GM13977 (cell line): ENCODE data around the gene RLF.
A peak's percentile ranks its signal among the peaks of the same experiment; 100 is the strongest.
"Not testable (repeated sequence)": the region's sequence is repeated elsewhere in the genome, so short reads cannot be mapped to it uniquely, and the experiment has no call there.

Experiments
- DNase-seq: peaks from one replicate; pipeline ENCODE4 v3.0.0; 2012; ENCODE audit warnings: low spot score
- CTCF ChIP-seq: IDR thresholded peaks from 2 replicates; pipeline ENCODE4 v1.5.1; 2012; ENCODE audit warnings: mild to moderate bottlenecking, control low read depth; ENCODE audit not compliant: insufficient read depth; ENCODE audit errors: extremely low read depth, missing control alignments
- in situ Hi-C: fragments of 300-500 bp; cut with MboI; formaldehyde crosslinking; loops from one replicate; pipeline ENCODE4 v1.12.0; 2022; ENCODE audit warnings: low sequenced_read_pairs, low pct_unique_long_range_greater_than_20kb, mixed read lengths, inconsistent platforms; ENCODE audit not compliant: unreplicated experiment

RLF gene

DNA sequence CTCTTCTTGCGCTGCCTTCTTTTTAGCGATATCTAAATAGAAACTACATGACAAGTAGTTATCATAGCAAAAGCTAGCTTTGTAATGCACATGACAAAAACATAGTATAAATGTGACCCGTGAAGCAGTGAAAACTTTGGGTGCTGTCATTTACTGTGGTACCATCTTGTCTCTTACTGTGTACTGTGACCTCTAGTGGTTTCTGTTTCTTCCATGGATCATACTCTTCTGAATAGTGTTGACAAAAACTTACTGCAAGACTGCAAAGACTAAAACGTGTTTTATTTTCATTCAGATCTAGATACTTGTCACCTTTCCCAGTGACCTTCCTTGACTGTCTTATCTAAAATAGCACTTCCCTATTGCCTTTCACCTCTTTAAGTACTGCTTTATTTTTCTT is 6.1 kb downstream of the RLF start:
- in situ Hi-C loops = no loop called here
- no peak for DNase-seq
- TF ChIP-seq CTCF = no peak

DNA sequence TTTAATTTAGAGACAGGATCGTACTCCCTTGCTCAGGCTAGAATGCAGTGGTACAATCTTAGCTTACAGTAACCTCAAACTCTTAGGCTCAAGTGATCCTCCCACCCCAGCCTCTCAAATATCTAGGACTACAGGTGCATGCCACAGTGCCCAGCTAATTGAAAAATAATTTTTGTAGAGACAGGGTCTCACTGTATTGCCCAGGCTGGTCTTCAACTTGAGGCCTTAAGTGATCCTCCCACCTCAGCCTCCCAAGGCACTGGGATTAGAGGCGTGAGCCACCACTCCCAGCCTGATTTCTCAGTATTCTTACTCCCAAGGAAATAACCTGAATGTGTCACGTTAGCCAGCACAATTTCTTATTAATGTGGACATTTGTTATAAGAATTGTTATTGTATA is 9.8 kb downstream of the RLF start:
- DNase-seq = no peak
- in situ Hi-C loops = no loop called here
- TF ChIP-seq CTCF = no peak

DNA sequence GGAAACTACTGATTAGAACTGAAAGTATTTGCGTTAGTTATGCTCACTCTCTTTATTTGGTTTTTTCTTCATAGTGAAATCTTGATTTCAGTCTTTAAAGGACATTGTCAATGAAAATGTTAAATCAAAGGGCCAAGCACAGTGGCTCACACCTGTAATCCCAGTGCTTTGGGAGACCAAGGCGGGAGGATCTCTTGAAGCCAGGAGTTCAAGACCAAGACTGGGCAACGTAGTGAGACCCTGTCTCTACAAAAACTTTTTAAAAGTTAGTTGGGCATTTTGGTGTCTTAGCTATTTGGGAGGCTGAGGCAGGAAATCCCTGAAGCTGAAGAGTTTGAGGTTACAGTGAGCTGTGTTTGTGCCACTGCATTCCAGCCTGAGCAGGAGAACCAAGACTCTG is 13.6 kb downstream of the RLF start:
- DNase-seq = no peak
- TF ChIP-seq CTCF = no peak
- in situ Hi-C loops = no loop called here

GRCh38 chr1:40176989-40177388 is 15.8 kb downstream of the RLF start:
- in situ Hi-C loops = not testable (repeated sequence)

DNA sequence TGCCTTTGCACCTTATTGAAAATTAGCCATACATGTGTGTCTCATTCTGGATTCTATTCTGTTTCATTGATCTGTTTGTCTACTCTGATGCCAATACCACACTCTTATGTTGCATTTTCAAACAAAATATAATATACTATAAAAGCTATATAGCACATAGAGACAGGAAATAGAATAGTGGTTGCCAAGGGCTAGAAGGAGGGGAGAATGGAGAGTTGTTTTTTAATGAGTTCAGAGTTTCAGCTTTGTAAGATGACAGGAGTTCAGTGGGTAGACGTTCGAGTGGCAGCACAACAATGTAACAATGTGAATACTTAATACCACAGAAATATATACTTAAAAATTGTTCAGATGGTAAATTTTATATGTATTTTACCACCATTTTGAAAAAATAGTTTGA is 17.0 kb downstream of the RLF start:
- in situ Hi-C loops = no loop called here
- no peak for TF ChIP-seq CTCF

More at GRCh38 chr1:40176989-40177388, 15.8 kb downstream of the RLF start:
- not testable (repeated sequence) for DNase-seq

GRCh38 chr1:40179496-40180089 is 18.4 kb downstream of the RLF start:
- in situ Hi-C loops = no loop called here
- DNase-seq = no peak
- TF ChIP-seq CTCF = no peak

More for the DNA sequence above, 17.0 kb downstream of the RLF start:
- no peak for DNase-seq

- in situ Hi-C loops = no loop called here
- no peak for DNase-seq
- TF ChIP-seq CTCF = peak; percentile 60
These were observed 22.0 kb downstream of the RLF start for GRCh38 chr1:40183055-40183710.
